ENCODE results near the gene BET1L.

Gene BET1L

GRCh38 chr11:209275-210121, 2.3 kb upstream of the BET1L start:
- no peak for DNase-seq

- no peak for DNase-seq
Measured at GRCh38 chr11:208917-209260, 1.7 kb upstream of the BET1L start.

GRCh38 chr11:208181-208916, 1.1 kb upstream of the BET1L start:
- DNase-seq, result peak; percentile 89

GRCh38 chr11:207863-208180, 623 bp upstream of the BET1L start:
- no peak for DNase-seq

- no peak for DNase-seq
Measured at GRCh38 chr11:206526-207207, 532 bp downstream of the BET1L start.

- no peak for DNase-seq
Measured at GRCh38 chr11:206002-206384, 1.2 kb downstream of the BET1L start.

- DNase-seq, result peak; percentile 12
Measured at GRCh38 chr11:205221-206001, 1.8 kb downstream of the BET1L start.

GRCh38 chr11:204587-205109, 2.6 kb downstream of the BET1L start:
- peak; percentile 23 for DNase-seq

GRCh38 chr11:203945-204586, 3.1 kb downstream of the BET1L start:
- peak; percentile 15 for DNase-seq

- no peak for DNase-seq
Measured at GRCh38 chr11:203056-203944, 3.9 kb downstream of the BET1L start.

GRCh38 chr11:202490-202889, 4.7 kb downstream of the BET1L start:
- DNase-seq, result peak; percentile 16

- DNase-seq, result no peak
Measured at GRCh38 chr11:201966-202365, 5.2 kb downstream of the BET1L start.

GRCh38 chr11:200224-201003, 6.8 kb downstream of the BET1L start:
- peak; percentile 17 for DNase-seq

- DNase-seq, result peak; percentile 18
Measured at GRCh38 chr11:199782-200181, 7.4 kb downstream of the BET1L start.

- DNase-seq, result peak; percentile 11
Measured at GRCh38 chr11:199004-199581, 8.1 kb downstream of the BET1L start.

GRCh38 chr11:198236-198806, 8.9 kb downstream of the BET1L start:
- peak; percentile 23 for DNase-seq

- DNase-seq, result no peak
Measured at GRCh38 chr11:197741-198235, 9.4 kb downstream of the BET1L start.

GRCh38 chr11:196786-197731, 10.1 kb downstream of the BET1L start:
- DNase-seq, result peak; percentile 19
